ENCODE results near the gene CD6. TPM values are rescaled to one million over a fixed set of nuclear protein-coding genes. Genes with fewer than 3 reads are reported as not detected.

Gene CD6
- total and polyA plus RNA-seq, 7 donors = under 0.01 to 14.1 (median 0.98) TPM; not detected in 1

DNA sequence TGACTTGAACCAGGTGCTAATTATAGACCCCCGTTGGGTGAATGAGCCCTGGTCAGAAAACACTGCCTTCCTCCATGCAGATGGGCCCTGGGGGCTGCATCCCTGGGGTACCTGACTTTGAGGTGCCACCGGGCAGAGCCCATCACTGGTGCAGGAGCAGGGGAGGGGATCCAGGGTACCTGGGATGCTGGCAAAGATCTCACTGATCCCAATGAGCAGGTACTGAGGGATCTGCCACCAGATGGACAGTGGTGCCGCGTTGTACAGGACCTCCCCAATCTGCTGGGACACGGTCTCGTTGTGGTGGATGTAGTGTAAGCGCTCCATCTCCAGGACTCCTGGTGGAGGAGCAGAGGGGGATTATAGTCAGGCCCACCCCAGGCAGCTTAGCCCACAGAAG lies 32.2 kb upstream of the CD6 start:
- Histone ChIP-seq H3K4me1 (peaks cover 0 to 7% (median 4%) of the 10 kb centered on the region in 4 donors), H3K27me3 (no peaks in the 10 kb centered on the region), H3K36me3 (peaks cover 11 to 62% (median 22%) of the 10 kb centered on the region in 4 donors), H3K9me3 (no peaks in the 10 kb centered on the region), H3K27ac (no peak overlapping the region), H3K4me3 (no peak overlapping the region)
- intact Hi-C loops (cut with DNase I) = no loop called here
- DNase-seq = no peak
- no peak for TF ChIP-seq POLR2AphosphoS5 (IDR thresholded peaks at IDR 0.05)
- no peak for TF ChIP-seq POLR2A (IDR thresholded peaks at IDR 0.05)
- no peak for TF ChIP-seq EP300 (IDR thresholded peaks at IDR 0.05)
- TF ChIP-seq, protein P1, sequence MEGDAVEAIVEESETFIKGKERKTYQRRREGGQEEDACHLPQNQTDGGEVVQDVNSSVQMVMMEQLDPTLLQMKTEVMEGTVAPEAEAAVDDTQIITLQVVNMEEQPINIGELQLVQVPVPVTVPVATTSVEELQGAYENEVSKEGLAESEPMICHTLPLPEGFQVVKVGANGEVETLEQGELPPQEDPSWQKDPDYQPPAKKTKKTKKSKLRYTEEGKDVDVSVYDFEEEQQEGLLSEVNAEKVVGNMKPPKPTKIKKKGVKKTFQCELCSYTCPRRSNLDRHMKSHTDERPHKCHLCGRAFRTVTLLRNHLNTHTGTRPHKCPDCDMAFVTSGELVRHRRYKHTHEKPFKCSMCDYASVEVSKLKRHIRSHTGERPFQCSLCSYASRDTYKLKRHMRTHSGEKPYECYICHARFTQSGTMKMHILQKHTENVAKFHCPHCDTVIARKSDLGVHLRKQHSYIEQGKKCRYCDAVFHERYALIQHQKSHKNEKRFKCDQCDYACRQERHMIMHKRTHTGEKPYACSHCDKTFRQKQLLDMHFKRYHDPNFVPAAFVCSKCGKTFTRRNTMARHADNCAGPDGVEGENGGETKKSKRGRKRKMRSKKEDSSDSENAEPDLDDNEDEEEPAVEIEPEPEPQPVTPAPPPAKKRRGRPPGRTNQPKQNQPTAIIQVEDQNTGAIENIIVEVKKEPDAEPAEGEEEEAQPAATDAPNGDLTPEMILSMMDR (IDR thresholded peaks at IDR 0.05) = no peak
- WGBS, 2 donors = 94 to 95% methylated on average over 7 of the region's 7 CpGs

DNA sequence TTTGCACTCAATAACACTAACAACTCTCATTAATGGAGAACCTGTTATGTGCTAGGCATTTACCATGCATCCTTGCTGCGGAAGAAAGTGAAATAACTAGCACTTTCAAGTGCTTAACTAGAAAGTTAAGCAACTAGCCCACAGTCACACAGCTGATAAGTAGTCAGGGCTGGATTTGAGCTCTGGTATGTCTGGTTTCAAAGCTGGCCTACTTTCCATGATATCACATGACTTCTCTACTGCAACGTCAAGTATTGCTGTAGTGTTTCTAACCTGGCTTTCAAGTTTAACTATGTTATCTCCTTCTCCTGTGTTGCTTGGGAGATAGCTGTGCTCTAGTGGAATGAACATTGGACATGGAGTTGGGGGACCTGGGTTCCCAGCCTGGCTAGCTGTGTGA lies 31.6 kb upstream of the CD6 start:
- Histone ChIP-seq H3K4me3 (no peak overlapping the region), H3K27me3 (no peaks in the 10 kb centered on the region), H3K36me3 (peaks cover 11 to 67% (median 24%) of the 10 kb centered on the region in 4 donors), H3K4me1 (peaks cover 0 to 7% (median 4%) of the 10 kb centered on the region in 4 donors), H3K27ac (no peak overlapping the region), H3K9me3 (no peaks in the 10 kb centered on the region)
- TF ChIP-seq, protein P1 (IDR thresholded peaks at IDR 0.05) = no peak
- TF ChIP-seq EP300 (IDR thresholded peaks at IDR 0.05) (no peak), POLR2AphosphoS5 (IDR thresholded peaks at IDR 0.05) (no peak), POLR2A (IDR thresholded peaks at IDR 0.05) (no peak)
- intact Hi-C loops (cut with DNase I) = no loop called here
- WGBS, 2 donors = 63 to 66% methylated on average over 2 of the region's 2 CpGs
- DNase-seq = no peak

DNA sequence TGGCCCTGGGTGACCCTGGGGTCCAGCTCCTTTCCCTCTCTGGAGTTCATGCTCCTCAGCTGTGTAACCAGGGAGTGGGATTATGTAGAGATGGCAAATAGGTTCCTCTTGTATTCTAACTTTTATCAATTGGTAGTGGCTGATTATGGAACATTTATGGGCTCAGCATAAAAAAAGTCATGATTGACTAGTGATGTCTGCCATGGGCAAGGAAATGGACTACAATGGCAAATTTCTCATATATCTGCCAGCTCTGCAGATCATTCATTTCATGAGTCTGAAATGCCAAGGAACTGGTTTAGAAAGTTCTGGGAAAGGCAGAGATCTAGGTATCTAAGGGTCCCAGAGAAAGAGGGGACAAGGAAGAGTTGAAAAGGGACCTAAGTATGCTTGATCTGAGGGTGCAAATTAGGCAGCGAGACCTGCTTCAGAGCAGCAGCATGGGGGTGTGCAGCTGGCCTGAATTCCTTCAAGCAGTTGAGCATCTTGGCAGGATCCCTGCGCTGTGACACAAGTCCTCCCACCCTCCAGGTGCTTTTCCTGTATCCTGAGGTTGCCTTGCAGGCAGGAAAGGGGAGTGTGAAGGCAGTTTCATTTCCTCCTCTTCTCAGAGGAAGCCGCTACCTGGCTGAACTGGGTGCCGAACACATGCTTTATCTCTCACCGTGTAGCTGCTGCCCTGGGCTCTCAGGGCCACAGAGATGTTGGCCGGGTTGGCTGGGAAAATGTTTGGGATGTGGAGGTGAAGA lies 29.9 kb upstream of the CD6 start:
- WGBS, 2 donors = 77 to 90% methylated on average over 6 of the region's 6 CpGs
- intact Hi-C loops (cut with DNase I) = no loop called here

DNA sequence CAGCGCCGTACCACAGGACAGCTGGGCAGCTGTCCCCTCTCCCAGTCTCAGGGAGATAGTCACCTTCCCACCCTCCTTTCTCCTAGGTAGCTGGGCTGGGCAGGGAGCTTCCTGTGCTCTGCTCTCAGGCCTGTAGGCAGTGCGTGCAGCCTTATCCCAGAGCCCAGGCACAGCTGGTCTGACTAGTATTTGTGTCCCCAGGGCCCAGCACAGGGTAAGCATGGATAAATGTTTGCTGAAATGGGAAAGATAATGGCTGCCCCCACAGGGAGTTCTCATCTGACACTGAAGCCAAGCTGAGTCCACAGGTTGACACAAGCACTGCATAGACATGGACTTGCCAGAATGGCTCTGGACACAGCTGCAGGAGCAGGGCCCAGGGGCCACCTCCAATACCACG lies 29.3 kb upstream of the CD6 start:
- TF ChIP-seq POLR2A (IDR thresholded peaks at IDR 0.05) (no peak), POLR2AphosphoS5 (IDR thresholded peaks at IDR 0.05) (no peak), EP300 (IDR thresholded peaks at IDR 0.05) (no peak)
- TF ChIP-seq, protein P1 (IDR thresholded peaks at IDR 0.05) = no peak
- peaks cover 11 to 84% (median 24%) of the 10 kb centered on the region in 4 donors for H3K36me3 ChIP-seq
- H3K4me1 ChIP-seq = peaks cover 0 to 7% (median 2%) of the 10 kb centered on the region in 4 donors
- no peaks in the 10 kb centered on the region for H3K9me3 ChIP-seq
- no peak for DNase-seq
- H3K27me3 ChIP-seq = no peaks in the 10 kb centered on the region
- no peak overlapping the region for H3K27ac ChIP-seq
- intact Hi-C loops (cut with DNase I) = no loop called here
- 86 to 98% methylated on average over 4 of the region's 4 CpGs for WGBS, 2 donors
- no peak overlapping the region for H3K4me3 ChIP-seq

More for the DNA sequence above, 29.9 kb upstream of the CD6 start:
- TF ChIP-seq EP300 (IDR thresholded peaks at IDR 0.05) (no peak), POLR2A (IDR thresholded peaks at IDR 0.05) (no peak), POLR2AphosphoS5 (IDR thresholded peaks at IDR 0.05) (no peak)
- TF ChIP-seq, protein P1 (IDR thresholded peaks at IDR 0.05) = no peak
- Histone ChIP-seq H3K9me3 (no peaks in the 10 kb centered on the region), H3K4me3 (no peak overlapping the region), H3K36me3 (peaks cover 11 to 82% (median 24%) of the 10 kb centered on the region in 4 donors), H3K27me3 (no peaks in the 10 kb centered on the region), H3K27ac (no peak overlapping the region), H3K4me1 (peaks cover 0 to 7% (median 4%) of the 10 kb centered on the region in 4 donors)
- no peak for DNase-seq
